Neural progenitor cell (in vitro differentiated cells): ENCODE data around the gene NTPCR.

Experiments used
- CTCF ChIP-seq: fragments of 200-600 bp; sonication (generic); IDR thresholded peaks from 2 replicates; pipeline ENCODE4 v1.5.1; 2017; ENCODE audit warnings: antibody characterized with exemption, mild to moderate bottlenecking
- EZH2 ChIP-seq: fragments of 200-600 bp; sonication (generic); IDR thresholded peaks from 2 replicates; pipeline ENCODE4 v1.6.1; 2017; ENCODE audit warnings: antibody characterized with exemption, mild to moderate bottlenecking, moderate library complexity
- EZH2phosphoT487 ChIP-seq: fragments of 200-600 bp; sonication (generic); IDR thresholded peaks from 2 replicates; pipeline ENCODE4 v1.6.1; 2017; ENCODE audit warnings: antibody characterized with exemption

DNA sequence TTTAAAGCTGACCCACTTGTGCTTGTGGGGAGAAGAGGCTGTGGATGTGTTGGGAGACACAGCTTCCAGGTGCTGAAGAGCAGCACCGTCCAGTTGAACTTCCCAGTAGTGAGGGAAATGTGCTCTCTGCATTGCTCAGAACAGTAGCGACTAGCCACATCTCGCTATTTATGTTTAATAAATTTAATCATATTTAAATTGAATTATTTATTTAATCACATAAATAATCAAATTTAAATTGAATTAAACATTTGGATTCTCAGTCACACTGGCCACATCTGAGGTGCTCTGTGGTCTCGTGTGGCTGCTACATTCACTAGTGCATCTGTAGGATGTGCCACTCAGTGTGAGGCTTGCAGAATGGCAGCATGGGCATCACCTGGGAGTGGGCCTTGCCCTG, 20.1 kb downstream of the NTPCR start:
- no peak for TF ChIP-seq CTCF
- no peak for TF ChIP-seq EZH2
- TF ChIP-seq EZH2phosphoT487 = no peak
